Neural cell (in vitro differentiated cells): Measurements from ENCODE around the gene RCL1. TPM values are rescaled to one million over a fixed set of nuclear protein-coding genes. Genes with fewer than 3 reads are reported as not detected.

Experiments used
- H2AFZ ChIP-seq: fragments of 200-600, 300-800 bp; sonication (generic), shearing (Covaris generic); 2 replicates; pipeline ENCODE4 v1.6.0; 2014; ENCODE audit warnings: low read depth, mild to moderate bottlenecking, antibody characterized with exemption, low read length, moderate library complexity
- H3F3A ChIP-seq: fragments of 200-600 bp; shearing (Covaris generic); 2 replicates; pipeline ENCODE4 v1.6.1; 2016; ENCODE audit warnings: mild to moderate bottlenecking, moderate library complexity, mixed read lengths, antibody characterized with exemption, low read length; ENCODE audit not compliant: insufficient read depth, poor library complexity, severe bottlenecking
- H3K27ac ChIP-seq: fragments of 200-600, 300-800 bp; sonication (generic), shearing (Covaris generic); 2 replicates; pipeline ENCODE4 v1.5.1; 2014; ENCODE audit warnings: mild to moderate bottlenecking, low read length, moderate library complexity
- H3K27me3 ChIP-seq: fragments of 300-800, 200-600 bp; sonication (generic), shearing (Covaris generic); 2 replicates; pipeline ENCODE4 v1.6.0; 2014; ENCODE audit warnings: mild to moderate bottlenecking, low read depth, low read length, moderate library complexity; ENCODE audit not compliant: insufficient read depth
- H3K36me3 ChIP-seq: fragments of 300-800, 200-600 bp; sonication (generic), shearing (Covaris generic); 2 replicates; pipeline ENCODE4 v1.5.1; 2014; ENCODE audit warnings: mild to moderate bottlenecking, antibody characterized with exemption, low read length, moderate library complexity; ENCODE audit not compliant: insufficient read depth
- H3K4me2 ChIP-seq: fragments of 300-800, 200-600 bp; sonication (generic), shearing (Covaris generic); 2 replicates; pipeline ENCODE4 v1.6.0; 2014; ENCODE audit warnings: mild to moderate bottlenecking, low read length
- H3K4me3 ChIP-seq: fragments of 300-800, 200-600 bp; sonication (generic), shearing (Covaris generic); 2 replicates; pipeline ENCODE4 v1.5.1; 2014; ENCODE audit warnings: mild to moderate bottlenecking, low read length, moderate library complexity
- H3K79me2 ChIP-seq: fragments of 200-600 bp; shearing (Covaris generic); replicated peaks from 2 replicates; pipeline ENCODE4 v1.6.0; 2014; ENCODE audit warnings: mild to moderate bottlenecking, low read length, moderate library complexity; ENCODE audit not compliant: insufficient read depth
- H3K9ac ChIP-seq: fragments of 300-800, 200-600 bp; sonication (generic), shearing (Covaris generic); 2 replicates; pipeline ENCODE4 v1.6.1; 2016; ENCODE audit warnings: mild to moderate bottlenecking, low read length, mixed read lengths
- H3K9me2 ChIP-seq: fragments of 200-600 bp; shearing (Covaris generic); 2 replicates; pipeline ENCODE4 v1.6.1; 2016; ENCODE audit warnings: mild to moderate bottlenecking, low read length, mixed read lengths; ENCODE audit not compliant: insufficient read depth
- H3K9me3 ChIP-seq: fragments of 200-600, 300-800 bp; sonication (generic), shearing (Covaris generic); 2 replicates; pipeline ENCODE4 v1.6.1; 2016; ENCODE audit warnings: mild to moderate bottlenecking, mixed run types, low read length, moderate library complexity, mixed read lengths
- H4K20me1 ChIP-seq: fragments of 200-600 bp; shearing (Covaris generic); 2 replicates; pipeline ENCODE4 v1.6.1; 2016; ENCODE audit warnings: mild to moderate bottlenecking, mixed run types; ENCODE audit not compliant: insufficient read depth
- EP300 ChIP-seq: fragments of 450-650 bp; conservative IDR thresholded peaks from 2 replicates; pipeline ENCODE4 v1.6.1; 2014; ENCODE audit warnings: antibody characterized with exemption, mild to moderate bottlenecking, moderate library complexity; ENCODE audit not compliant: poor library complexity, severe bottlenecking
- EZH2 ChIP-seq: fragments of 200-600, 300-800 bp; shearing (Covaris generic), sonication (generic); IDR thresholded peaks from 2 replicates; pipeline ENCODE4 v1.6.1; 2014; ENCODE audit warnings: antibody characterized with exemption, low read length, borderline replicate concordance, mild to moderate bottlenecking; ENCODE audit not compliant: insufficient read depth, poor library complexity, severe bottlenecking
- MXI1 ChIP-seq: fragments of 450-650 bp; conservative IDR thresholded peaks from 2 replicates; pipeline ENCODE4 v1.6.1; 2014; ENCODE audit warnings: antibody characterized with exemption, mild to moderate bottlenecking; ENCODE audit not compliant: poor library complexity, severe bottlenecking
- POLR2AphosphoS5 ChIP-seq: IDR thresholded peaks from 2 replicates; pipeline ENCODE4 v1.6.1; 2012
- RAD21 ChIP-seq: fragments of 450-650 bp; conservative IDR thresholded peaks from 2 replicates; pipeline ENCODE4 v1.6.1; 2014; ENCODE audit warnings: antibody characterized with exemption, mild to moderate bottlenecking, moderate library complexity
- SMC3 ChIP-seq: fragments of 450-650 bp; conservative IDR thresholded peaks from 2 replicates; pipeline ENCODE4 v1.6.1; 2014; ENCODE audit warnings: antibody characterized with exemption, mild to moderate bottlenecking, moderate library complexity; ENCODE audit not compliant: poor library complexity
- TAF1 ChIP-seq: IDR thresholded peaks from 2 replicates; pipeline ENCODE4 v1.6.1; 2012; ENCODE audit warnings: low read depth
- polyA plus RNA-seq: library from polyadenylated mRNA; depleted of rRNA; stranded (reverse); fragments of >200 nt; gene quantifications from 2 replicates; pipeline ENCODE4 v1.2.3, GENCODE V29; 2014
- TF ChIP-seq, protein P1 (sequence below): IDR thresholded peaks from 2 replicates; pipeline ENCODE4 v1.6.1; 2012; ENCODE audit warnings: borderline replicate concordance
- TF ChIP-seq, protein P2 (sequence below): fragments of 450-650 bp; IDR thresholded peaks from 2 replicates; pipeline ENCODE4 v1.5.1; 2014; ENCODE audit warnings: antibody characterized with exemption, mild to moderate bottlenecking, moderate library complexity; ENCODE audit not compliant: poor library complexity, severe bottlenecking

RCL1 gene
- polyA plus RNA-seq, 1 donor from 2014 or later = 4.2 TPM

DNA sequence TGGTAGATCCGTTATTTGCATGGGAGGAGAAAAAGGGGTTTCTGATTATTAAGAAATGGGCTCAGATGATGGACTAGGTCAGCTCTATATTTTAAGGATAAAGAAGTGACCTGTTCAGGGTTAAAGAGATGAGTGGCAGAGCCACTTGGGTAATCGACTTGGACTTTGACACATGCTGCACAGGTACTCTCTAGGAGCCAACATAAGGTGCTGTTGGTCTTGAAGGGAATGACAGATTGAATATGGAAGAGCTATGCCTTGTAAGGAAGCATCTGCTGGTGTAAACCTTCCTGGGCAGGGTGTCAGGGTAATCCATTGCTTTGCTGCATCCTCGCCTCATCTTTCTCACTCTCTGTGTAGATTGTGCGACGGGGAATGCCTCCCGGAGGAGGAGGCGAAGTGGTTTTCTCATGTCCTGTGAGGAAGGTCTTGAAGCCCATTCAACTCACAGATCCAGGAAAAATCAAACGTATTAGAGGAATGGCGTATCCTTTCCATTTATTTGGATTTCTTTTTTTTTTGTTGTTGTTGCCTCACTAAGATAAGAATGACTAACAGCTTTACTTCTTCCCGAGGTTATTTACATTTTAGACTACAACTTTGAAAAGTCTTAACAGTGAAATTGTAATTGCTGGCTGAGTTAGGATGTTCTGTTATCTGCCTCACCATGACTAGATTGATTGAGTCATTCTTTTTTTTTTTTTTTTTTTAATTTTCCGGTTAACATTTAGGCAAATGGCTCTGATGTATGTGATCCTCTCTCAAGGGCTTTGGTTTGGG, 41.2 kb downstream of the RCL1 start:
- TF ChIP-seq EZH2 (no peak), RAD21 (no peak), MXI1 (no peak), POLR2AphosphoS5 (no peak), TAF1 (no peak), EP300 (no peak), SMC3 (no peak)
- TF ChIP-seq, protein P1, sequence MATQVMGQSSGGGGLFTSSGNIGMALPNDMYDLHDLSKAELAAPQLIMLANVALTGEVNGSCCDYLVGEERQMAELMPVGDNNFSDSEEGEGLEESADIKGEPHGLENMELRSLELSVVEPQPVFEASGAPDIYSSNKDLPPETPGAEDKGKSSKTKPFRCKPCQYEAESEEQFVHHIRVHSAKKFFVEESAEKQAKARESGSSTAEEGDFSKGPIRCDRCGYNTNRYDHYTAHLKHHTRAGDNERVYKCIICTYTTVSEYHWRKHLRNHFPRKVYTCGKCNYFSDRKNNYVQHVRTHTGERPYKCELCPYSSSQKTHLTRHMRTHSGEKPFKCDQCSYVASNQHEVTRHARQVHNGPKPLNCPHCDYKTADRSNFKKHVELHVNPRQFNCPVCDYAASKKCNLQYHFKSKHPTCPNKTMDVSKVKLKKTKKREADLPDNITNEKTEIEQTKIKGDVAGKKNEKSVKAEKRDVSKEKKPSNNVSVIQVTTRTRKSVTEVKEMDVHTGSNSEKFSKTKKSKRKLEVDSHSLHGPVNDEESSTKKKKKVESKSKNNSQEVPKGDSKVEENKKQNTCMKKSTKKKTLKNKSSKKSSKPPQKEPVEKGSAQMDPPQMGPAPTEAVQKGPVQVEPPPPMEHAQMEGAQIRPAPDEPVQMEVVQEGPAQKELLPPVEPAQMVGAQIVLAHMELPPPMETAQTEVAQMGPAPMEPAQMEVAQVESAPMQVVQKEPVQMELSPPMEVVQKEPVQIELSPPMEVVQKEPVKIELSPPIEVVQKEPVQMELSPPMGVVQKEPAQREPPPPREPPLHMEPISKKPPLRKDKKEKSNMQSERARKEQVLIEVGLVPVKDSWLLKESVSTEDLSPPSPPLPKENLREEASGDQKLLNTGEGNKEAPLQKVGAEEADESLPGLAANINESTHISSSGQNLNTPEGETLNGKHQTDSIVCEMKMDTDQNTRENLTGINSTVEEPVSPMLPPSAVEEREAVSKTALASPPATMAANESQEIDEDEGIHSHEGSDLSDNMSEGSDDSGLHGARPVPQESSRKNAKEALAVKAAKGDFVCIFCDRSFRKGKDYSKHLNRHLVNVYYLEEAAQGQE = no peak
- TF ChIP-seq, protein P2, sequence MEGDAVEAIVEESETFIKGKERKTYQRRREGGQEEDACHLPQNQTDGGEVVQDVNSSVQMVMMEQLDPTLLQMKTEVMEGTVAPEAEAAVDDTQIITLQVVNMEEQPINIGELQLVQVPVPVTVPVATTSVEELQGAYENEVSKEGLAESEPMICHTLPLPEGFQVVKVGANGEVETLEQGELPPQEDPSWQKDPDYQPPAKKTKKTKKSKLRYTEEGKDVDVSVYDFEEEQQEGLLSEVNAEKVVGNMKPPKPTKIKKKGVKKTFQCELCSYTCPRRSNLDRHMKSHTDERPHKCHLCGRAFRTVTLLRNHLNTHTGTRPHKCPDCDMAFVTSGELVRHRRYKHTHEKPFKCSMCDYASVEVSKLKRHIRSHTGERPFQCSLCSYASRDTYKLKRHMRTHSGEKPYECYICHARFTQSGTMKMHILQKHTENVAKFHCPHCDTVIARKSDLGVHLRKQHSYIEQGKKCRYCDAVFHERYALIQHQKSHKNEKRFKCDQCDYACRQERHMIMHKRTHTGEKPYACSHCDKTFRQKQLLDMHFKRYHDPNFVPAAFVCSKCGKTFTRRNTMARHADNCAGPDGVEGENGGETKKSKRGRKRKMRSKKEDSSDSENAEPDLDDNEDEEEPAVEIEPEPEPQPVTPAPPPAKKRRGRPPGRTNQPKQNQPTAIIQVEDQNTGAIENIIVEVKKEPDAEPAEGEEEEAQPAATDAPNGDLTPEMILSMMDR = no peak
- H3K9me3 ChIP-seq = no peaks in the 10 kb centered on the region
- H3K27me3 ChIP-seq = no peaks in the 10 kb centered on the region
- no peak overlapping the region for H3K9ac ChIP-seq
- H3F3A ChIP-seq = no peaks in the 10 kb centered on the region
- no peaks in the 10 kb centered on the region for H3K9me2 ChIP-seq
- no peaks in the 10 kb centered on the region for H4K20me1 ChIP-seq
- H3K79me2 ChIP-seq = no peaks in the 10 kb centered on the region
- no peak overlapping the region for H3K4me2 ChIP-seq
- H3K27ac ChIP-seq = no peak overlapping the region
- H3K36me3 ChIP-seq = no peaks in the 10 kb centered on the region
- no peak overlapping the region for H2AFZ ChIP-seq
- no peak overlapping the region for H3K4me3 ChIP-seq

DNA sequence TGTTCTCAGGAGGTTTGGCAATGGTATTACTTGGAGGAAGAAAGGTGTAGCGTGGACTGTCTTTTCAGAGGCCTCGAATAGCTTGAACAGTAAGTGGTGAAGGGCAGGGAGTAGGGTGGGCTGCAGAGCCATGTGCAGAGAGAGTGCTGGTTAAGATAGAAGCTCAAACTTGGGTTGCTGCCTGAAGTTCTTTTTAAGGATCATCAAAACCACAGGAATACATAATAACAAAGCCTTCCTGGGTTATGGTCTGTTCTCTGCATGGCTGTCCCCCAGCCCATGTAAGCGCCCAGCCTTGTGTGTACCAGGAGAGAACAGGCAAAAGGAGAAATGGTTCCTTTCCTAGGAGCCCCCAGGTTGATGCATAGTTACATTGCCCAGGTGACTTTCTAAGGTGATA, 43.9 kb downstream of the RCL1 start:
- H2AFZ ChIP-seq = no peak overlapping the region
- no peaks in the 10 kb centered on the region for H3K9me2 ChIP-seq
- TF ChIP-seq MXI1 (no peak), TAF1 (no peak), SMC3 (no peak), POLR2AphosphoS5 (no peak), EP300 (no peak), RAD21 (no peak), EZH2 (no peak)
- TF ChIP-seq, protein P2 = no peak
- TF ChIP-seq, protein P1 = no peak
- no peak overlapping the region for H3K9ac ChIP-seq
- H3K36me3 ChIP-seq = no peaks in the 10 kb centered on the region
- no peak overlapping the region for H3K4me2 ChIP-seq
- H3K9me3 ChIP-seq = no peaks in the 10 kb centered on the region
- no peaks in the 10 kb centered on the region for H4K20me1 ChIP-seq
- H3F3A ChIP-seq = no peaks in the 10 kb centered on the region
- no peaks in the 10 kb centered on the region for H3K79me2 ChIP-seq
- H3K27ac ChIP-seq = no peak overlapping the region
- no peak overlapping the region for H3K4me3 ChIP-seq
- H3K27me3 ChIP-seq = no peaks in the 10 kb centered on the region
